OCI-LY1 (cell line): ENCODE measurements around the gene ZNF212.

ENCODE experiments used
- H2AFZ ChIP-seq: fragments of 200-600 bp; sonication (generic), shearing (Covaris generic); 2 replicates; pipeline ENCODE4 v1.6.0; 2014; ENCODE audit warnings: antibody characterized with exemption, mild to moderate bottlenecking, low read length
- H3F3A ChIP-seq: fragments of 200-600 bp; sonication (generic), shearing (Covaris generic); 2 replicates; pipeline ENCODE4 v1.6.0; 2014; ENCODE audit warnings: mild to moderate bottlenecking, antibody characterized with exemption, low read length, moderate library complexity; ENCODE audit not compliant: insufficient read depth
- H3K27ac ChIP-seq: fragments of 200-600 bp; sonication (generic); 2 replicates; pipeline ENCODE4 v1.5.1; 2014; ENCODE audit warnings: low read length, mixed run types, mild to moderate bottlenecking, low read depth; ENCODE audit not compliant: poor library complexity, severe bottlenecking
- H3K27me3 ChIP-seq: fragments of 200-600 bp; sonication (generic); 2 replicates; pipeline ENCODE4 v1.6.0; 2014; ENCODE audit warnings: antibody characterized with exemption, mild to moderate bottlenecking, low read length, moderate library complexity; ENCODE audit not compliant: insufficient read depth
- H3K36me3 ChIP-seq: fragments of 200-600 bp; sonication (generic); 2 replicates; pipeline ENCODE4 v1.6.1; 2014; ENCODE audit warnings: mild to moderate bottlenecking, antibody characterized with exemption, low read length, moderate library complexity, mixed read lengths; ENCODE audit not compliant: insufficient read depth
- H3K4me1 ChIP-seq: fragments of 200-600 bp; sonication (generic); 2 replicates; pipeline ENCODE4 v1.5.1; 2014; ENCODE audit warnings: mild to moderate bottlenecking, low read length, moderate library complexity; ENCODE audit not compliant: insufficient read depth, severe bottlenecking
- H3K4me2 ChIP-seq: fragments of 200-600 bp; sonication (generic), shearing (Covaris generic); 2 replicates; pipeline ENCODE4 v1.6.1; 2014; ENCODE audit warnings: low read length
- H3K4me3 ChIP-seq: fragments of 200-600 bp; sonication (generic); 2 replicates; pipeline ENCODE4 v1.5.1; 2014; ENCODE audit warnings: low read length, low read depth, mild to moderate bottlenecking, mixed read lengths; ENCODE audit not compliant: poor library complexity, severe bottlenecking
- H3K79me2 ChIP-seq: fragments of 200-600 bp; shearing (Covaris generic); 2 replicates; pipeline ENCODE4 v1.6.1; 2016; ENCODE audit warnings: mixed run types, low read length, mixed read lengths; ENCODE audit not compliant: insufficient read depth
- H3K9ac ChIP-seq: fragments of 200-600 bp; sonication (generic), shearing (Covaris generic); 2 replicates; pipeline ENCODE4 v1.6.1; 2014; ENCODE audit warnings: mild to moderate bottlenecking, low read length, mixed read lengths
- H3K9me2 ChIP-seq: fragments of 200-600 bp; sonication (generic), shearing (Covaris generic); 2 replicates; pipeline ENCODE4 v1.6.1; 2014; ENCODE audit warnings: low read depth, mild to moderate bottlenecking, low read length, mixed read lengths
- H3K9me3 ChIP-seq: fragments of 200-600 bp; shearing (Covaris generic); 2 replicates; pipeline ENCODE4 v1.6.1; 2014; ENCODE audit warnings: low read length, mixed read lengths
- H4K20me1 ChIP-seq: fragments of 200-600 bp; sonication (generic), shearing (Covaris generic); 2 replicates; pipeline ENCODE4 v1.6.0; 2016; ENCODE audit warnings: mild to moderate bottlenecking, low read length; ENCODE audit not compliant: insufficient read depth
- CTCF ChIP-seq: fragments of 200-600 bp; sonication (generic), shearing (Covaris generic); IDR thresholded peaks from 2 replicates; pipeline ENCODE4 v1.5.1; 2017; ENCODE audit warnings: mild to moderate bottlenecking, antibody characterized with exemption, low read length, moderate library complexity, mixed read lengths
- EZH2 ChIP-seq: fragments of 200-600 bp; sonication (generic), shearing (Covaris generic); IDR thresholded peaks from 2 replicates; pipeline ENCODE4 v1.8.0; 2017; ENCODE audit warnings: borderline replicate concordance, mixed run types, mild to moderate bottlenecking, antibody characterized with exemption, low read length, moderate library complexity, mixed read lengths

ZNF212 gene

GRCh38 chr7:149197675-149198074, 41.8 kb upstream of the ZNF212 start:
- TF ChIP-seq EZH2 (no peak), CTCF (no peak)

GRCh38 chr7:149198161-149198816, 41.2 kb upstream of the ZNF212 start:
- no peaks in the 10 kb centered on the region for H3F3A ChIP-seq
- no peaks in the 10 kb centered on the region for H3K9me2 ChIP-seq
- H2AFZ ChIP-seq = no peak overlapping the region
- no peak overlapping the region for H3K4me2 ChIP-seq
- no peak overlapping the region for H3K9ac ChIP-seq
- no peaks in the 10 kb centered on the region for H3K27me3 ChIP-seq
- H3K27ac ChIP-seq = no peak overlapping the region
- no peak overlapping the region for H3K4me3 ChIP-seq
- no peaks in the 10 kb centered on the region for H4K20me1 ChIP-seq
- H3K79me2 ChIP-seq = no peaks in the 10 kb centered on the region
- H3K4me1 ChIP-seq = peaks cover 16% of the 10 kb centered on the region
- no peaks in the 10 kb centered on the region for H3K9me3 ChIP-seq
- peaks cover 43% of the 10 kb centered on the region for H3K36me3 ChIP-seq
- TF ChIP-seq EZH2 = no peak
- TF ChIP-seq CTCF = no peak

More at GRCh38 chr7:149197675-149198074, 41.8 kb upstream of the ZNF212 start:
- Histone ChIP-seq H4K20me1 (no peaks in the 10 kb centered on the region), H2AFZ (no peak overlapping the region), H3F3A (no peaks in the 10 kb centered on the region), H3K4me1 (peaks cover 16% of the 10 kb centered on the region), H3K27me3 (no peaks in the 10 kb centered on the region), H3K27ac (no peak overlapping the region), H3K9ac (no peak overlapping the region), H3K4me2 (no peak overlapping the region), H3K79me2 (no peaks in the 10 kb centered on the region), H3K9me2 (no peaks in the 10 kb centered on the region), H3K4me3 (no peak overlapping the region), H3K36me3 (peaks cover 37% of the 10 kb centered on the region), H3K9me3 (no peaks in the 10 kb centered on the region)

GRCh38 chr7:149199234-149199995, 40.0 kb upstream of the ZNF212 start:
- Histone ChIP-seq H3K79me2 (no peaks in the 10 kb centered on the region), H3K4me3 (no peak overlapping the region), H2AFZ (no peak overlapping the region), H3K9ac (no peak overlapping the region), H3F3A (no peaks in the 10 kb centered on the region), H3K9me2 (no peaks in the 10 kb centered on the region), H3K36me3 (peaks cover 54% of the 10 kb centered on the region), H3K4me2 (no peak overlapping the region), H3K4me1 (peaks cover 16% of the 10 kb centered on the region), H3K9me3 (no peaks in the 10 kb centered on the region), H4K20me1 (no peaks in the 10 kb centered on the region), H3K27ac (no peak overlapping the region), H3K27me3 (no peaks in the 10 kb centered on the region)
- TF ChIP-seq CTCF (no peak), EZH2 (no peak)
